Sigmoid colon (tissue), 7 donors: ENCODE measurements around the gene MRPL28. TPM values are rescaled to one million over a fixed set of nuclear protein-coding genes. Genes with fewer than 3 reads are reported as not detected.
A peak's percentile ranks its signal among the peaks of the same experiment; 100 is the strongest.

Experiments
- DNase-seq: peaks from one replicate; pipeline ENCODE4 v3.0.0-alpha.2; 2019
- H3K27ac ChIP-seq, 4 donors: fragments of 200-600 bp; sonication (generic); one replicate each; pipeline ENCODE4 v1.5.1; 2016 to 2019; ENCODE audit warnings: mild to moderate bottlenecking in 1 of 4
- H3K27me3 ChIP-seq, 3 donors: fragments of 200-600 bp; sonication (generic); one replicate each; pipeline ENCODE4 v1.5.1; 2019; ENCODE audit warnings: mild to moderate bottlenecking in 1 of 3
- H3K36me3 ChIP-seq, 4 donors: fragments of 200-600 bp; sonication (generic); one replicate each; pipeline ENCODE4 v1.5.1; 2016 to 2019
- H3K4me1 ChIP-seq, 4 donors: fragments of 200-600 bp; sonication (generic); one replicate each; pipeline ENCODE4 v1.5.1; 2017 to 2019
- H3K4me3 ChIP-seq, 4 donors: fragments of 200-600 bp; sonication (generic); one replicate each; pipeline ENCODE4 v1.5.1; 2017 to 2019; ENCODE audit warnings: mild to moderate bottlenecking in 2 of 4, moderate library complexity in 1 of 4
- H3K9me3 ChIP-seq, 4 donors: fragments of 200-600 bp in 3 of 4; sonication (generic) in 3 of 4; one replicate each; pipeline versions ENCODE4 v1.5.1 to v1.6.1; 2013 to 2019
- CTCF ChIP-seq, 4 experiments: fragments of 450-650 bp in 3 of 4; fragments of 200-600 bp in 1 of 4; IDR thresholded peaks; one replicate each; pipeline ENCODE4 v1.5.1; 2016 to 2019; ENCODE audit warnings: antibody characterized with exemption in 4 of 4, mild to moderate bottlenecking in 3 of 4, moderate library complexity in 2 of 4
- EP300 ChIP-seq, 4 donors: sonication (generic); formaldehyde crosslinking; IDR thresholded peaks; one replicate each; pipeline ENCODE4 v1.6.1; 2017; ENCODE audit warnings: antibody characterized with exemption in 4 of 4
- POLR2A ChIP-seq, 2 donors: fragments of 450-650 bp; IDR thresholded peaks; one replicate each; pipeline ENCODE4 v1.6.1; 2016; ENCODE audit warnings: antibody characterized with exemption in 2 of 2, mild to moderate bottlenecking in 2 of 2, moderate library complexity in 2 of 2
- POLR2AphosphoS5 ChIP-seq, 4 donors: sonication (generic); formaldehyde crosslinking; IDR thresholded peaks; one replicate each; pipeline ENCODE4 v1.6.1; 2017; ENCODE audit warnings: antibody characterized with exemption in 4 of 4
- WGBS, 2 donors: extraction: QIAGEN DNeasy Blood & Tissue Kit; methylation state at CpG; one replicate each; pipeline ENCODE4 v1.1.7; 2013; 5-methylcytosine and 5-hydroxymethylcytosine counted together
- intact Hi-C: fragments of 100-400 bp; cut with DNase I; formaldehyde crosslinking; loops from one replicate; pipeline ENCODE4 v1.15.1; 2023
- polyA plus RNA-seq, 3 donors: library from polyadenylated mRNA; stranded (reverse); fragments of 200-250 nt; gene quantifications; one replicate each; pipeline ENCODE4 v1.2.3, GENCODE V29; 2013
- total RNA-seq, 4 donors: library from RNA; depleted of rRNA; stranded (reverse); fragments of >200 nt; gene quantifications; one replicate each; pipeline ENCODE4 v1.1.0, GENCODE V29; 2016
- donor health status: healthy with polysubstance abuse.
- donor health status: Bipolar disorder and iron deficiency.
- donor health status: healthy.

The MRPL28 gene
- total and polyA plus RNA-seq, 7 donors, result 49.6 to 95.9 (median 74.5) TPM

- Histone ChIP-seq H3K4me1 (peaks cover 0 to 44% (median 35%) of the 10 kb centered on the region in 4 donors), H3K27me3 (no peaks in the 10 kb centered on the region), H3K27ac (peak within 1 kb of the TSS; percentile 87 to 98 (median 97)), H3K4me3 (peak within 1 kb of the TSS; percentile 63 to 90 (median 82)), H3K9me3 (no peaks in the 10 kb centered on the region), H3K36me3 (peaks cover 0 to 10% (median 0%) of the 10 kb centered on the region in 4 donors)
- TF ChIP-seq POLR2AphosphoS5 (IDR thresholded peaks at IDR 0.05), result peak in 1 of 4 donors; percentile 22
- TF ChIP-seq POLR2A (IDR thresholded peaks at IDR 0.05), result no peak
- intact Hi-C loops, result no loop called here
- DNase-seq, result peak; percentile 72
- 0 to 1% methylated on average over 74 to 75 of the region's 75 CpGs for WGBS, 2 donors
Observed at GRCh38 chr16:397135-397661, 26.9 kb upstream of the MRPL28 start, which contains the start of gene NME4. TSS of gene NME4 (plus strand) at chr16:397199. CDS start at chr16:397223, 24 bp downstream.

- peak in 1 of 2 donors; percentile 18 for TF ChIP-seq POLR2A (IDR thresholded peaks at IDR 0.05)
- peak in 2 of 4 donors; percentile 14 to 53 for TF ChIP-seq POLR2AphosphoS5 (IDR thresholded peaks at IDR 0.05)
- no peak for TF ChIP-seq EP300 (IDR thresholded peaks at IDR 0.05)
- H3K36me3 ChIP-seq, result peaks cover 0 to 10% (median 0%) of the 10 kb centered on the region in 4 donors
- intact Hi-C loops, result no loop called here
- peak; percentile 80 for DNase-seq
- peak overlapping the region; percentile 87 to 98 (median 97) for H3K27ac ChIP-seq
- WGBS, 2 donors, result 4% methylated on average over 22 of the region's 22 CpGs
- H3K4me3 ChIP-seq, result peak overlapping the region; percentile 19 to 90 (median 82)
- H3K4me1 ChIP-seq, result peaks cover 0 to 43% (median 33%) of the 10 kb centered on the region in 4 donors
- no peaks in the 10 kb centered on the region for H3K9me3 ChIP-seq
- no peaks in the 10 kb centered on the region for H3K27me3 ChIP-seq
Observed at GRCh38 chr16:396605-397004, 26.3 kb upstream of the MRPL28 start.

GRCh38 chr16:396199-396598 lies 25.9 kb upstream of the MRPL28 start:
- H3K4me3 ChIP-seq, result peak overlapping the region in 3 of 4 donors; percentile 82 to 90 (median 83)
- no peaks in the 10 kb centered on the region for H3K9me3 ChIP-seq
- no peaks in the 10 kb centered on the region for H3K27me3 ChIP-seq
- H3K36me3 ChIP-seq, result peaks cover 0 to 10% (median 0%) of the 10 kb centered on the region in 4 donors
- WGBS, 2 donors, result 11 to 34% methylated on average over 3 of the region's 3 CpGs
- TF ChIP-seq CTCF (IDR thresholded peaks at IDR 0.05), result no peak
- no peak for TF ChIP-seq POLR2AphosphoS5 (IDR thresholded peaks at IDR 0.05)
- no peak for TF ChIP-seq EP300 (IDR thresholded peaks at IDR 0.05)
- TF ChIP-seq POLR2A (IDR thresholded peaks at IDR 0.05), result no peak
- H3K4me1 ChIP-seq, result peaks cover 0 to 42% (median 32%) of the 10 kb centered on the region in 4 donors
- H3K27ac ChIP-seq, result peak overlapping the region; percentile 87 to 98 (median 97)
- intact Hi-C loops, result no loop called here
- DNase-seq, result no peak

GRCh38 chr16:392450-393030 lies 22.2 kb upstream of the MRPL28 start:
- H3K4me1 ChIP-seq, result peaks cover 0 to 32% (median 18%) of the 10 kb centered on the region in 4 donors
- H3K27me3 ChIP-seq, result no peaks in the 10 kb centered on the region
- no peak overlapping the region for H3K4me3 ChIP-seq
- TF ChIP-seq CTCF (IDR thresholded peaks at IDR 0.05) (no peak), POLR2A (IDR thresholded peaks at IDR 0.05) (no peak), POLR2AphosphoS5 (IDR thresholded peaks at IDR 0.05) (no peak), EP300 (IDR thresholded peaks at IDR 0.05) (no peak)
- H3K9me3 ChIP-seq, result no peaks in the 10 kb centered on the region
- no peaks in the 10 kb centered on the region for H3K36me3 ChIP-seq
- no peak for DNase-seq
- no peak overlapping the region for H3K27ac ChIP-seq
- intact Hi-C loops, result loop anchor here (5.0 kb wide), 1 partner anchor 95 kb away; no protein-coding TSS in a partner anchor
- 79 to 93% methylated on average over 7 of the region's 7 CpGs for WGBS, 2 donors

GRCh38 chr16:391885-392335 lies 21.6 kb upstream of the MRPL28 start:
- Histone ChIP-seq H3K4me3 (no peak overlapping the region), H3K27ac (no peak overlapping the region), H3K9me3 (no peaks in the 10 kb centered on the region), H3K36me3 (no peaks in the 10 kb centered on the region), H3K4me1 (peaks cover 0 to 38% (median 23%) of the 10 kb centered on the region in 4 donors), H3K27me3 (no peaks in the 10 kb centered on the region)
- WGBS, 2 donors, result 64 to 72% methylated on average over 7 of the region's 7 CpGs
- no peak for DNase-seq
- TF ChIP-seq POLR2AphosphoS5 (IDR thresholded peaks at IDR 0.05) (no peak), CTCF (IDR thresholded peaks at IDR 0.05) (peak; percentile 28 to 62 (median 44)), POLR2A (IDR thresholded peaks at IDR 0.05) (no peak), EP300 (IDR thresholded peaks at IDR 0.05) (no peak)
- intact Hi-C loops, result loop anchor here (5.0 kb wide), 1 partner anchor 95 kb away; no protein-coding TSS in a partner anchor
